Measurements from ENCODE around the gene SKP1.
"Not testable (repeated sequence)": the region's sequence is repeated elsewhere in the genome, so short reads cannot be mapped to it uniquely, and the experiment has no call there.

Gene SKP1

GRCh38 chr5:134176511-134177368 is at the start of gene SKP1:
Gene SKP1 (minus strand): TSS chr5:134176950. CDS start chr5:134174022, 2,928 bp downstream.
- peak; percentile 20 for DNase-seq

- DNase-seq = peak; percentile 89
Observed at GRCh38 chr5:134225780-134226440, 49.2 kb upstream of the SKP1 start, which contains the start of gene PPP2CA. Gene PPP2CA (minus strand): TSS chr5:134226073. CDS start chr5:134225861, 212 bp downstream.

- DNase-seq = no peak
Observed at GRCh38 chr5:134224888-134225779, 48.4 kb upstream of the SKP1 start.

GRCh38 chr5:134223406-134224248 is 46.9 kb upstream of the SKP1 start:
- no peak for DNase-seq

DNA sequence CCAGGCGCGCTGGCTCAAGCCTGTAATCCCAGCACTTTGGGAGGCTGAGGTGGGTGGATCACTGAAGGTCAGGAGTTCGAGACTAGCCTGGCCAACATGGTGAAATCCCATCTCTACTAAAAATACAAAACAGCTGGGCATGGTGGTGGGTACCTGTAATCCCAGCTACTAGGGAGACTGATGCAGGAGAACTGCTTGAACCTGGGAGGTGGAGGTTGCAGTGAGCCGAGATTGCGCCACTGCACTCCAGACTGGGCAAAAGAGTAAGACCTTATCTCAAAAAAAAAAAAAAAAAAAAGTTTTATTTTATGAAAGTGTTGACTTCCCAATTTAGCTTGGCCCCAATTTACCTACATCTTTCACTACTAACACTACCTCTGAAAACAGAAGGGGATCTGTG is 44.9 kb upstream of the SKP1 start:
- not testable (repeated sequence) for DNase-seq

DNA sequence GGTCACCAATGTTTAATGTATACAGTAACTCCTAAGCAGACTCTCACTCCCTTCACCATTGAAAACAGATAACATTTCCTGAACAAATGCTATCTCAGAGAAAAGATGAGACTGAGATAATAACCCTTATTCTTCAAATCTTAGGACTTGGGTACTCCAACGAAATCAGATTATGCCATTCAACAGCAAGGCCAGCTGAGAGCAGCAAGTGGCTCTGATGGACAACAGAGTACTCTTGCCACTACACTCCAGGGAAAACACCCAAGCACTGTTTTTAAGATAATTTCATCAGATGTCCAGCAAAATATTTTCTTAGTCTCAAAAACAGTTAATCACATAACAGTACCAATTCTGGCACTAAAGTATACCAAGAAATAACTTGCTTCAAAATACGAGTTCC is 39.0 kb upstream of the SKP1 start:
- no peak for DNase-seq

GRCh38 chr5:134211263-134212031 is 34.7 kb upstream of the SKP1 start:
- DNase-seq = not testable (repeated sequence)

GRCh38 chr5:134209477-134210245 is 32.9 kb upstream of the SKP1 start:
- DNase-seq = no peak

DNA sequence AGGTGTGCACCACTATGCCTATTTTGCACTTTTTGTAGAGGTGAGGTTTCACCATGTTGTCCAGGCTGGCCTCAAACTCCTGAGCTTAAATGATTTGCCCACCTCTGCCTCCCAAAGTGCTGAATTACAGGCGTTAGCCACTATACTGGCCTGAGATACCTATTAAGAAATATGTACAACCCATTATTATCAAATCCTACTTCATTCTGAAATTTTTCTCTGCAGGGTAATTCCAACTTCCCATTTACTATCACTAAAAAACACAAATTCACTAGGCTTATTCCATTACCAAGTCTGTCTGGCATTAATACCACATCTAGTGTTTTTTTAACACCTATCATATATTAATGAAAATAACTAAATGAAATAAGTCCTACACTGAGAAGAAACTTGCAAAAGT is 30.9 kb upstream of the SKP1 start:
- no peak for DNase-seq

GRCh38 chr5:134206627-134207160 is 29.9 kb upstream of the SKP1 start:
- no peak for DNase-seq

- no peak for DNase-seq
Observed at GRCh38 chr5:134204575-134204974, 27.8 kb upstream of the SKP1 start.

DNA sequence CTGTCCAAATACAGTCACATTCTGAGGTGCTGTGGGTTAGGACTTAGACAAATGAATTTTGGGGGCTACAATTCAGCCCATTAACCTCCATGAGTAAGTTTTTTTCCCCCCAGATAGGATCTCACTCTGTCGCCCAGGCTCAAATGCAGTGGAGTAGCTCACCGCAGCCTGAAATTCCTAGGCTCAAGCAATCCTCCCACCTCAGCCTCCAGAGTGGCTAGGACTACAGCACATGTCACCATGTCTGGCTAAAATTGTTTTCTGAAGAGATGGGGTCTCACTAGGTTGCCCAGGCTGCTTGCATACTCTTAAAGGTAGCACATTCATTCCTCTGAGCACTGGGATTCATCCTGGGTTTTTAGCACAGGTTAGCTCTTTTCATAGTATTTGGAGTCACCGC is 26.9 kb upstream of the SKP1 start:
- DNase-seq = no peak

GRCh38 chr5:134195666-134196065 is 18.9 kb upstream of the SKP1 start:
- DNase-seq = no peak

DNA sequence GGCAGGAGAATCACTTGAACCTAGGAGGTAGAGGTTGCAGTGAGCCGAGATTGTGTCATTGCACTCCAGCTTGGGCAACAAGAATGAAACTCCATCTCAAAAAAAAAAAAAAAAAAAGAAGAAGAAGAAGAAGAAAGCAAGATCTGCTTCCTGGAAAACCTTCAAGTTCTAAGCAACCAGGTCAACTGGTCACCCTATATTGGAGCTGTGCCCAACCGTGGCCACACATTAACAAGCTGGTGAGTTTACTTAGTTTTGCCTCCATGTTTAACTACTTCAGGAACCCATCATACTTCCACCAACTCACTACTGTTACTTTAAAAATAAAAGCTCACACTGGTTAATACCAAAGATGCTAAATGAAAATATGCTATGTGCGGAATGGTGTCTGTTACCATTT is 12.3 kb upstream of the SKP1 start:
- DNase-seq = no peak

GRCh38 chr5:134188092-134188491 is 11.3 kb upstream of the SKP1 start:
- DNase-seq = no peak

DNA sequence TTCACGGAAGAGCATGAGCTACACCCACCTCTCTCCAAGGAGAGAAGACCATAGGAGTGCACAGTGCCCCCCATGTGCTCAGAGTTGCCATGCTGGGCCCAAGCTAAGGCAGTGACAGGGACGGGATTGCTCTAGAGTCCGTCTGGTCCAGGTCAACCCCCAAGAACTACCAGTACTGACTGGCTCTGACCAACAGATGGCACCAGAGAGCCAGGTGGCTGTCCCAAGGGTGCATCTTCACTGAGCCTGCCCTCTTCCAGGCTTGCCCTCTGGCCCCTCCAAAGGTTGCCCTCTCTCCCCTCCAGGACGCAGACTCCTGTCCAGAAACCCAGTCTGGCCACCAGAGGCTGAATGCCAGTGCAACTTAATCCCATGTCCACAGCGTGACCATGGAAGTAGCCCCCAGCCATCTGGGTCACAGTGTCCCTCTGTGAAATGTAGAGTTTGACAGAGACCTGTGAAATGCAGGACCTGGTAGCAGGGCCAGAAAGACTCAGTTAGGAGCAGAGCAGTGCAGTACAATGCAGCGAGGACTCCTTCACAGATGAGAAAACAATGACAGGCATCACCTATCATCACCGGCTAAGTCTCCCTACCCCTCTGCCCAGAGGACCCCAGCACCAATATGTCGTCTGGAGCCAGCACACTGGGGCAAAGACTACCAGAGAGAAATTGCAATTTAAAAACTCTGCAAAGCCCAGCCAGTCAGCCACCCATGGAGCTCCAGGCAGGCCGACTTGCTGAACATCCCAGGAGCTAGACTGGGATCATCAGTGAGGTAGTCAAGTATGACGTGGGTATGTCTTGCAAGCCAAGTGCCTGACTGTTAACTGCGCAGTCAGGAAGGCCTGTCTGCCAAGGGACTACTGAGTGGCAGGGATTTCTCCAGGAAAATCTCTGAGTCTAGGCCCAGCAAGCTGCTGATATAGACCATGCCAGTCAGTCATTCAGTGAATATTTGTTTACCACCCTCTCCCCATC is 7.7 kb upstream of the SKP1 start:
- DNase-seq = no peak

- no peak for DNase-seq
Observed at GRCh38 chr5:134183481-134183880, 6.7 kb upstream of the SKP1 start.

DNA sequence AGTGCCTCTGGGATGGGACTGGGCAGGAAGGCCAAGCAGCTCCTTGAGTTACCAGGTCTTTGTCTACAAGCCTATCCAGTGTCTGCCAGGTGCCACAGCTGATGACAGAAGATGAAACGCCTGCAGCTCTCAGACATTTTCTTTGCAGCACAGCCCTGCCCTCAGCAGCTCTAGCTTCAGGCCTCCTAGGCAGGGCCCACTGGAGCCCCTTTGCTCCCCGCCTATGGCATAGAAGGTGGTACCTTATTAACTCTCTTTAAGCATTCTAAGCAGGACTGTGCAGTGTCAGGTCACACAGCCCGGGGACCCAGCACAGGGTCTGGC is 1.3 kb upstream of the SKP1 start:
- no peak for DNase-seq

Measured in NCI-H2081 treated with DMSO at 0.1 percent for 48 hours (cell line).